ENCODE results near the gene C11orf97.
"Not testable (repeated sequence)": the region's sequence is repeated elsewhere in the genome, so short reads cannot be mapped to it uniquely, and the experiment has no call there.

The C11orf97 gene

GRCh38 chr11:94546886-94547285, 34.6 kb downstream of the C11orf97 start:
- TF ChIP-seq CTCF (IDR thresholded peaks at IDR 0.05) (no peak), ZFX (IDR thresholded peaks at IDR 0.05; ENCODE audit: borderline replicate concordance) (no peak)
- H3K27ac ChIP-seq = no peak overlapping the region

- no peak overlapping the region for H3K27ac ChIP-seq
- TF ChIP-seq ZFX (IDR thresholded peaks at IDR 0.05; ENCODE audit: borderline replicate concordance) (no peak), CTCF (IDR thresholded peaks at IDR 0.05) (no peak)
Observed at GRCh38 chr11:94549146-94549545, 36.9 kb downstream of the C11orf97 start.

GRCh38 chr11:94550513-94550912, 38.3 kb downstream of the C11orf97 start:
- H3K27ac ChIP-seq = no peak overlapping the region
- TF ChIP-seq CTCF (IDR thresholded peaks at IDR 0.05) (no peak), ZFX (IDR thresholded peaks at IDR 0.05; ENCODE audit: borderline replicate concordance) (no peak)

GRCh38 chr11:94553938-94554337, 41.7 kb downstream of the C11orf97 start:
- no peak overlapping the region for H3K27ac ChIP-seq
- TF ChIP-seq CTCF (IDR thresholded peaks at IDR 0.05) (no peak), ZFX (IDR thresholded peaks at IDR 0.05; ENCODE audit: borderline replicate concordance) (no peak)

GRCh38 chr11:94555752-94556329, 43.6 kb downstream of the C11orf97 start:
- not testable (repeated sequence) for H3K27ac ChIP-seq

- no peak overlapping the region for H3K27ac ChIP-seq
- no peak for TF ChIP-seq CTCF (IDR thresholded peaks at IDR 0.05)
Observed at GRCh38 chr11:94557421-94557820, 45.2 kb downstream of the C11orf97 start.

GRCh38 chr11:94557992-94558391, 45.7 kb downstream of the C11orf97 start:
- H3K27ac ChIP-seq = no peak overlapping the region
- no peak for TF ChIP-seq CTCF (IDR thresholded peaks at IDR 0.05)
- TF ChIP-seq ZFX (IDR thresholded peaks at IDR 0.05; ENCODE audit: borderline replicate concordance) = no peak

- H3K27ac ChIP-seq = no peak overlapping the region
- no peak for TF ChIP-seq CTCF (IDR thresholded peaks at IDR 0.05)
- TF ChIP-seq ZFX (IDR thresholded peaks at IDR 0.05; ENCODE audit: borderline replicate concordance) = no peak
Observed at GRCh38 chr11:94558468-94558867, 46.2 kb downstream of the C11orf97 start.

Data from 22Rv1 (cell line).